HG03025 (cell line): ENCODE data around the gene BOK.

ENCODE experiments used
- ATAC-seq: cut with Tn5 transposase; IDR thresholded peaks from one replicate; pipeline ENCODE4 v1.9.1; 2021; ENCODE audit warnings: mild to moderate bottlenecking, moderate library complexity; ENCODE audit not compliant: unreplicated experiment, low FRiP score

BOK gene

DNA sequence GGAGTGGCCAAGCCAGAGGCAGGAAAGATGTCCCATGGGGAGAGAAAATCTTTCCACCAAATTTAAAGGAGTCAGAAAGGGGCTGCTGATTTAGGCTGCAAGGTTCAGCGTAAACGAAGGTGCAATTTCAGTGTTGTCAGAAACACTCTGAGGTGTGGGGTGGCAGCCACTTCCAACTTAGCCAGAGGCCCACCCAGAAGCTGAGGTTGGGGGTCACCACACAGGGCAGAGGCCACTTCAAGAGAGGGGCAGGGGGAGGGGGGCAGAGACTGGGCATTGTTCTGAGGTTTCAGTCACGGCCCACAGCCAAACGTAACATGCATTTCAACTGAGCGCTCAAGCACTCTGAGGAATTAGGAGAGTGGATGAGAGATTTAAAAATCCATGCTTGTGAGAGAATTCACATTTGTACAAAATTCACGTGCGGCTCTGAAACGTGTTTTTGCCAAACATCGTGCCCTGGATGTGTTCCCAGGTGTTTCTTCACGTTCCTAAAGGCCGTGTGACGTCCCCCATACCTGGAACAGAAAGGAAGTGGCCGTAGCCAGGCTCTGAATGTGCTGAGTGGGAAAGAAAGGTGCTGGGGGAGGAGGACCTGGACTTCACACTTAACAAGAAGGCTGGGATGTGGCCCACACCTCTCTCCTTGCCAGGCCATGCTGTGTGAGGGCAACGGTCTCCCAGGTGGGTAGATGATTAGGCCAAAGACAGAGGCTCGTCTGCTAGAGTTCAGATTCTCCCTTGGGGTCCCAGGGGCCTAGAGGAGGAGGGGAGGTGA, 19.5 kb upstream of the BOK start:
- no peak for ATAC-seq

DNA sequence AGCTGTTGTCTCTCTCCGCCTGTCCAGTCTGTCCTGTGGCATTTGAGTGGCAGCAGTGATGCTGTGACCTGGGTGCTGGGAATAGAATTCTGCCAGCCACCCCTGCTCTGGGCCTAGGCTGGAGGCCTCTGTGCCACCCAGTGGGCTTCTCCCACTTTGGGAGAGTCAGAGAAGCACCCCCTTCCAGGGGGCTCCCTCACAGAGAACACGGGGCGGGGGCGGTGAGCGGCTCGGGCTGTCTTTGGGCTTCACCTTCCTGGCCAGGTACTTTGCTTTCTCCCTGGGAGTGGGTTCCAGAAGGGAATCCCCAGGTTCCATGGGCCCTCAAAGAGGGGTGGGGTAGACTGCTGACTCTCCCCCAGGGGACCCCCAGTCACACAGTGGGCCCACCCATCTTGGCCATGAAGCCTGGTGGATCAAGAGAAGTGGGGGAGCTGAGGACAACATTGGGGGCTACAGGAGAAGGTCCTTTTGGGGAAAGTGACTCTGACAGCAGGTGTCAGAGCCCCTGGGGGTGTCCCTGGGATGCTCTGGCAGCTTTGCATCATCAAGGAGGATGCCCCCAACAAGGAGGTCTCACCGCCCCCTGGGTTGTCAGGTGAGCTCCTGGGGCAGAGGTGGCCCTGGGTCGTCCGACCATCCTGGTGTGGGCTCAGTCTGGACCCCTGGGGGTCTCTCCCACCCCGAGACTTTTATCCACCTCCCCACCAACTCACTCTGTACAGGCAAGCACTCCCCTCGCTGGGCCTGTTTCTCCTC, 18.8 kb upstream of the BOK start:
- no peak for ATAC-seq

DNA sequence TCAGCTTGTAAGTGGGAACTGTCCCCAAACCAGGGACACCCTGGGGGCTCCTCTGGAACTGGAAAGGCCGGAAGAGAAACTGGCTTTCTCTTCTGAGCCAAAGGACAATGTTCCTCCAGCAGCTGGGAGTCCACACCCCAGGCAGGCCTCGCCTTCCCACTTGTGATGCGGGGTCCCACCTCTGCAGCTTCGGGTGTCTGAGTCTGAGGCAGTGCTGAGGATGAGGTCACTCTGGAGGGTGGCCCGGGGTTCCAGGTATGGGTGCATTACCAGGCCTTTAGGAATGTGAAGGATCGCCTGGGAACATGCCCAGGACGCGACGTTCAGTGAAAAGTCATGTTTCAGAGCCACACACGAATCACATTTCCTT, 18.2 kb upstream of the BOK start:
- ATAC-seq: no peak

DNA sequence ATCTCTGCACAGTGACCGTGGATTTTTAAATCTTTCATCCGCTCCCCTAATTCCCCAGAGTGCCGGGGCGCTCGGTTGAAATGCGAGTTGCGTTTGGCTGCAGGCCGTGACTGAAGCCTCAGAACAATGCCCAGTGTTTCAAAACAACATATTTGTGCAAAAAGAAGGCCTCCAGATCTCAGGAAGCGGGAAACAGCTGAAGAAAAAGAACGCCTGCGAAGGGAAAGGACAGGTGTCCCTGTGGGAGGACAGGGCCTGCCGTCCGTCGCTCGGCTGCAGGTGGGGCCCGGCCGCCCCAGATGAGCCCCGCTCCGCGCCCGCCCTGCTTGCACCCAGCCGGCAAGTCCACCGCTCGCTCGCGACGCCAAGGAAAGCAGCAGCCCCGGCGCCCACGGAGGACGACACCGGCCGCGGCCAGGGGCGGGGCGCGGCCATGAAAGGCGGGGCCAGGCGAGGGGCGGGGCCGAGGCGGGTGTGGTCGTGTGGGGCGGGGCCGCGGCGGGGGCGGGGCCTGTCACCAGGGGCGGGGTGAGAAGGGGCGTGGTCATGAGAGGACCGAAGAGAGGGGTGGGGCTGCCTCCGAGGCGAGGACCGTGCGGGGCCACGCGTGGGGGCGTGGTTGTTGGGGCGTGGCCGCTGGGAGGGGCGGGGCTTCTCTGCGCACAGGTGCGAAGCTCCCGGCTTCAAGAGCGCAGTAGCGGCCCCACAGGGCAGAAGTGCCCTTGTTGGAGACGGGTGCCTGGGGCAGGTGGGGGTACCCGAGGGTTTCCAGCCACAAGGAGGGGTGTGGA, 17.6 kb upstream of the BOK start:
- ATAC-seq: no peak

DNA sequence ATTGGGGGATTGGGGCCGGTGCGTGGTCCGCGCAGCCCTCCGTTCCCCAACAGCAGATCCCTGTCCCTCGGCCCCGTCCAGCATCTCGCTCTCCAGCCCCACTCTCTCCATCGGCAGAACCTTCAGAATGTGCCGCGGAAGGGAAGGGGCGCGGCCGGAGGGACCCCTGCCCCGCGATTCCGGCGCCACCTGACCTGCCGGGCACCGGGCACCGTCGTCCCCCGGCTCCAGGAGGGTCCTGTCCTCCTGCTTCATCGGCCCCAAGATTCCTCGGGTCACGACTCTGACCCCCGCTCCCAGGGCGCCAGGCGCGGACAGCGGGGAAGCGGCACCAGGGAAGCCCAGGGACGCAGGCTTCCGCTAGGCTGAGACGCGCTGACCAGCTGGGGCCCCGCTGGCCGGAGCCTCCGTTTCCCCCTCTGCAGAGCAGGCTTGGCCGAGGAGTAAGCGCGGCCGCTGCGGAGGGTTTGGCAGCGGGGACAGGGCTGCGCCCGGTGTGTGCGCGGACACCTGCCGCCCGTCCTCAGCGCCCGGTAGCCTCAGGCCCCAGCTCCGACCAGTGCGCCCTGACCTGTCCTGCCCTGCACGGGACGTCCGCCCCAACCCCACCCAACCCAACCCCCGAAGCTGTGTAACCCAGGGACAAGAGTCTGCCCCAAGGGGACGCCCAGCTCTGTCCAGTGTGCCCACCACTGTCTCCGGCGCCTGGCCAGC, 16.8 kb upstream of the BOK start:
- no peak for ATAC-seq

DNA sequence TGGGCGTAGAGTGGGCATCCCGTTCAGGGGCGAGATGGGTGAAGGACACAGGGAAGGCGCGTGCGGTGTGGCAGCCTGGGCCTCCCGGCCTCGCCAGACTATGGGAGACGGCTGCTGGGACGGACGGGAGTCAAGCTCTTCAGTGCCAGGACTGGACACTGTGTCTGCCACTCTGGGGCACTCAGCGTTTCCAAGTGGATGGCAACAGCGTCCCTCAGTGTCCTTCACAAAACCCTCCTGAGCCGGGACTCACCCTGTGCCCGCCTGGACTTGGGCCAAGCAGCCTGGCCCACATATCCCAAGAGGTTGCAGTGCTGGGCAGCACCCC, 16.3 kb upstream of the BOK start:
- no peak for ATAC-seq

DNA sequence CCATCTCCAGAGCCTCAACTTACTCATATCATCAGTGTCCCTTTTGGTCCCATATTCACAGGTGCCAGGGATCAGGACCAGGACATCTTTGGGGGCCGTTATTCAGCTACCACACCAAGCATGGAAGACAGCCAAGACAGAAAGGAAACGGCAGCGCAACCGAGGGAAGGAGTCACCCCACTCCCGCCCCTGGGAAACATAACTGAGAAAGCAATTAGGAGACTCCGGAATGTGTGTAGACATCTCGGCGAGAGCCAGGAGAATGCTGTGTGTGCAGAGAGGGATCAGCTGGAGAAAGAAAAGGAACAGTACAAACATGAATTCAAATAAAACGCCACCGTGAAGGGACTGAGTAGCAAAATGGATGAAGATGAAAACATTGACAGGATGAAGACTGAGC, 13.4 kb upstream of the BOK start:
- ATAC-seq: no peak

DNA sequence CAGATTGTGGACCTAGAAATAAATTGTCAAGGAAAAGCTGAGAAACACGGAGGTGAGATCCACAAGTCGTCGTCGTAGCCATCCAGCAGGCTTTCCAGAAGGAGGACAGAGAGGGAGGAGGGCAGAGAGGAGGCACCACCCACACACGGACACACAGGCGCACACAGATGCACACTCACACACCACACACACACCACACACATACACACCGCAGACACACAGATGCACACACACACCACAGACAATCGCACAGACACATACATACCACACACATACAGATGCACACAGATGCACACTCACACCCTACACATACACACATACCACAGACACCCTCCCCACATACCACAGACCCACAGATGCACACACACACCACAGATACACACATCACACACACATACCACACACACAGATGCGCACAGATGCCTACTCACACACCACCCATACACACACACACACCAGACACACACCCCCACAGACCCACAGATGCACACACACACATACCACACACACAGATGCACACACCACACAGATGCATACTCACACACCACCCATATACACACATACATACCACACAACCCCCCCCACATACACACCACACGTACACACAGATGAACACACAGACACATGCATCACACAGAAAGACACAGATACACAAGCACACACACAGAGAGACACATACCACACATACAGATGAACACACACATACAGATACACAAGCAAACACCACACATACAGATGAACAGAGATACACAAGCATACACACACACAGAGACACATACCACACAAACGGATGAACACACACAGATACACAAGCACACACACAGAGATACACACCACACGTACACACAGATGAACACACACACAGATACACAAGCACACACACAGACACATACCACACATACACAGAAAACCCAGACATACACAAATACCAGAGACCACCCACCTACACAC, 12.7 kb upstream of the BOK start:
- ATAC-seq: no peak

DNA sequence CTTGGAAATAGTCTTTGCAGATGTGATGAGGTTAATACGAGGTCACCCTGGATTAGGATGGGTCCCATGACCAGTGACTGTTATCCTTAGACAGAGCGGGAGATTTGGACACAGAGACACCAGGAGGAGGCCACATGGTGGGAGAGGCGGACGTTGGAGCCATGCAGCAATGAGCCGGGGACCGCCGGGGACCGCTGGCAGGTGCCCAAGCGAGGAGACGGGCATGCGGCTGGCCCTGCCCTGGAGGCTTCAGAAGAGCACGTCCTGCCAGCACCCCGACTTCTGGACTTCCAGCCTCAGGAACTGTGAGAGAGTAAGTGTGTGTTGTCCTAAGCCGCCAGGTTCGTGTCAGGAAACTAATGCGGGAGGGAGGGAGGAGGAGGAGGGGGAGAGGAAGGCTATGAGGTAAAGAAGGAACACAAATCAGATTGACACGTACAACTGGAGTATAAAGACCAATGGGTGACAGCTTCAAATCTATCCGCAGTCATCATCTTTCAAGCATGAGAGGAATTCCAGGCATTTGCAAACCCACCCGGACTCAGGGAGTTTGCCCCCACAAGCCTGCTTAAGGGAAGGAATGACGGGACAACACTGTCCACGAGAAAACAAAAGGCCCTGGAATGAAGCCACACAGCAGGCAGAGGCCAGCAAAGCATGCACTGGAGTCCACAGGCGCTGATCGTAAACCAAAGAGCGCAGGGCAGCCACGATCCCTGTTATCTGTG, 11.6 kb upstream of the BOK start:
- ATAC-seq: no peak

DNA sequence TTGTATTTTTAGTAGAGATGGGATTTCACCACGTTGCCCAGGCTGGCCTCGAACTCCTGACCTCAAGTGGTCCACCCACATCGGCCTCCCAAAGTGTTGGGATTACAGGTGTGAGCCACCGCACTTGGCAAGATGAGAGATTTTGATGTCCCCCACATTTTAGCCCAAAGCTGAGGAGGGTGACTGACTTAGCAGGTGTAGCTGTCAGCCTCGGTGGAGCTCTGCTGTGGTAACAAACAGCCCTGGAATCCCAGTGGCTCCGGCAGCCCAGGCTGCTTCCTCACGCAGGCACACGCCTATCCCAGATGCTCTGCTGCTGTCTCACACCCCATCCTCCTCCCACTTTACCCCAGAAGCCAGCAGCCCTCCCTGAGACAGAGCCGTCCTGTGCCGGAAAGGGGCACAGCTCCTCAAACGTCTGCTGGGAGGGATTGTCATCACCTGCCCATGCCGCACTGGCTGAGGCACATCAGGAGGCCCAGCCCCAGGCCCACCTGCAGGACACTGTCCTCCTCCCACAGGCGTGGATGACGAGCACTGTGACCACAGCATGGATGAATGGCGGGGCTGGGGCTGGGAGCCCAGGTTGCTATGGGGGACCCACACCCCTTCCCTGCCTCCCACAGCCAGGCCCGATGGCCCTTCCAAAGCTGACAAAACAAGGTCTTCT, 10.6 kb upstream of the BOK start:
- no peak for ATAC-seq

DNA sequence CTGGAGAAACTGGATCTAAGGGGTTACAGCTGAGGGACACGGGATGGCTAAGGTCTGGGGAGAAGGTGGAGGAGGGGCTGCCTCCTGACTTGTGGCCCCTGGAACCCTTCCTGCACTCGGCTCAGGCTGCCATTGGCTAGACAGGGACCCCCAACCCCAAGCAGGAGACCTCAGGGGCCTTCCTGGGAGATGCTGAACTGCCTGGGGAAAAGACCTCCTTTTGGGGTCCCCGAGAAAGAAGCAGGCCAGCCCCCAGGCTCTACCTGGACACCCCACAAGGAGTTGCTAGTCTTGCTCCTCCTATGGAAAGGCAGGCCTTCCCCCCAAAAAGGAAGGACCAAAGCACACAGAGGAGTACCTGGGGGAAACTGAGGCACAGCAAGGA, 10.1 kb upstream of the BOK start:
- no peak for ATAC-seq

DNA sequence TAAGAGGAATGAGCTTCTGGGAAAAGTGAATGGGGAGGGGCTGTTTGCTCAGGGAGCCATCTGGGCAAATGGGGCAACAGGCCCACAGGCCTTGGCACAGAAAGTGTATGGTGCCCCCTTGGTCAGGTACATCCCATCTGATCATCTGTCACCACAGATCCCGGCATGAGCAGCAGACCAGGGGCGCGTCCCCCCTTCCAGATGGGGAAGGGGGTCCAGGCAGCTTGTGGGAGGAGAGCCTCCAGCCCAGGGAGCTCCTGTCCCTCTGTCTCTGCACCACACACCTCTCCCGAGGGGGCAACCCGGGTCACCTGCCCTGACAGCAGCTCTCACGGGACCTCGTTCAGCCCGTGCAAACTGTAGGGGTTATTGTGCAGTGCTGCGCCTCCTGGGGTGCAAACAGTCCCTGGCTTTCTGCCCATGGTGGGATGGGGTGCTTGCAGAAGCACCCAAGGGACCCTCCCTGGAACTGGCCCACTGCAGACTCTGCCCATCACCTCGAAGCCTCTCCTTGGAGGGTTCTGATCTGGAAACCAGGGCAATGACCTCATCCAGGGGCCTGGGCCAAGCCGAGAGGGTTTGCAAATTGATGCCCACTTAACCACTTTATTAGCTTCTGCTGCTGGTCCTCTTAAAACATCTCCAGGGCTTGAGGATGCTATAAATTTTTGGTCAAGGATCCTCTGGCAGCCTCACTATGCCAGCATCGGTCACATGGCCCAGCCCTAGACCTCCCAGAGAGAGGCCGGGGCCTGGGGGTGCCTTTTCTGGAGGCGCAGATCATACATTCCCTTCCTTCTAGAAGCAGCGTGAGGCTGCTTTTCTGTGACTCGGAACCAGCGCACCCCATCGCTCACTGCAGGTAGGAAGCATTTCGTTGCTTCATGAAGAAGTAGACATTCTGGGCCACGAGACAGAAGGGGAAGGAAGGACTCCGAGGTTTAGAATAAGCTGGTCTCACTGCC, 7.6 kb upstream of the BOK start:
- no peak for ATAC-seq

DNA sequence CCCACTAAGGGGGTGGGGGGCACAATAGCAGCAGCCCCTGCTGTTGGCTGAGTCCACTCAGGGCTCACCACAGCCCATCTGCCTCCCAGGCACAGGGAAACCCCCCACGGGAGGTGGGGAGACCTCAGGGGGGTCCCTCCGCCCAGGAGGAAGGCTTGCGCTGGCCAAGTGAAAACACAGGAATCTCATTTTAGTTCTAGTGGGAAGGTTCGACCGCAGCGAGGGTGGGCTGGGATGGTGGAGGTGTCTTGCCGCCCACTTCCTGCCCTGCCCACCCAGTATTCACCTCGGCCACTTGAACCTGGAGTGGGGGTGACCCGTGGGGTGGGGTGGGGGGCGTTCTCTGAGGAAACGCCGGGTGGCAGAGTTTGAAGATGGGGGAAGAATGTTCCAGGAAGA, 6.9 kb upstream of the BOK start:
- ATAC-seq: no peak

DNA sequence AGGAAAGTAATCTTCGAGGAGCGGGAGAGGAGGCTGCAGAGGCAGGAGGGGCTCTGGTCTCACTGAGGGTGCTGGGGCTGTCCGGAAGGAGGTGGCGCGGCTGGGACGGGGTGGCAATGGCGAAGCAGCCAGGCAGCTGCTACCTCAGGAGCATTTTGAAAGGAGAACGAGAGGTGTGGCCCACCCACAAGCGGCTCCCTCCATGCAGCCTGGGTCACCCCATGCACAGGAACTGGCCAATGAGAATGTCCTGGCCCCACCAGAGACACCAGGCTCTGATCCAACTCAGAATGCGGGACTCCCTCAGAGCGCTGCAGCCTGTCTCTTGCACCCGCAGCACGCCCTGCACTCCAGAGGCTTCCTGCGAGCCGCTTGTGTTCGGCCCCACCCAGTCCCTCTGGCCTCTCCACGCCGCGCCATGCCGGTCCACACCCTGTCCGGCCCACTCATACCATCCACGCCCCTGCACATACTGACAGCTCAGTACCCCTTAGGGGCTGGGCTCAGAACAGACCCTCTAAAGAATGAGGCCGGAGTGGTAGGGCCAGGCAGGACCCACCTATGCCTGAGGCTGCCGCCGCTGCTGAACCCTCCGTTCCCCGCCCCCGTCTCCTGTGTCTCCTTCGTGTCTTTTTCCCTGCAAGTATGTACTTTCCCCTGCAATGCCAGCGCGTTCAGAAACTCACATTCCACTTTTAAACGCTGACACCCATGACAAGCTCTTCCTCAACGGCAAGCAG, 6.4 kb upstream of the BOK start:
- ATAC-seq: no peak

DNA sequence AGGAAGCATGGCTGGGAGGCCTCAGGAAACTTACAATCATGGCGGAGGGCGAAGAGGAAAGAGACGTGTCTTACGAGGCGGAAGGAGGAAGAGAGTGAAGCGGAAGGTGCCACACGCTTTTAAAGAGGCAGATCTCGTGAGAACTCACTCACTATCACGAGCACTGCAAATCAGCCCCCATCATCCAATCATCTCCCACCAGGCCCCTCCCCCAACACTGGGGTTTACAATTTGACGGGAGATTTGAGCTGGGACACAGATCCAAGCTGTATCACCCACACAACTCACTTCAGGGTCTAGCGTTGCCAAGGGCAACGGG, 5.1 kb upstream of the BOK start:
- no peak for ATAC-seq

DNA sequence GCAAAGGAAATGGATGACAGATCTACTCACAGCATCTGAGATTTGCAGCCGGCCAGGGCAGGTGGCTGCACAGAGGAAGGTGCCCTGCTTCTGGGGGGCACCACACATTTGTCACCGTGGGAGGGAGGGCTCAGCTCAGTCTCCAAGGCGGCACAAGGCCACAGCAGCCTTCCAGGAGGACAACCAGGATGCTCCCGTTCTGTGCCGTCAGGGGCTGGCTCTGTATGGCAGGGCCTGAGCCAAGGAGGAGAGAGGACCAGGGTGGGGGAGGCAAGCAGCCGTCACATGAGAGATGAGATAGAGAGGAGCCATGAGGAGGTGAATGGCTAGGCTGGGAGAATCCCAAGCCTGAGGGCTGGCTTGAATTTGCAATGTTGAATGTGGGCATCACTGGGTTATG, 4.6 kb upstream of the BOK start:
- no peak for ATAC-seq
